Measurements from ENCODE around the gene MYL5.

- TF ChIP-seq POLR2A (IDR thresholded peaks at IDR 0.05), result no peak
- TF ChIP-seq, protein P1, sequence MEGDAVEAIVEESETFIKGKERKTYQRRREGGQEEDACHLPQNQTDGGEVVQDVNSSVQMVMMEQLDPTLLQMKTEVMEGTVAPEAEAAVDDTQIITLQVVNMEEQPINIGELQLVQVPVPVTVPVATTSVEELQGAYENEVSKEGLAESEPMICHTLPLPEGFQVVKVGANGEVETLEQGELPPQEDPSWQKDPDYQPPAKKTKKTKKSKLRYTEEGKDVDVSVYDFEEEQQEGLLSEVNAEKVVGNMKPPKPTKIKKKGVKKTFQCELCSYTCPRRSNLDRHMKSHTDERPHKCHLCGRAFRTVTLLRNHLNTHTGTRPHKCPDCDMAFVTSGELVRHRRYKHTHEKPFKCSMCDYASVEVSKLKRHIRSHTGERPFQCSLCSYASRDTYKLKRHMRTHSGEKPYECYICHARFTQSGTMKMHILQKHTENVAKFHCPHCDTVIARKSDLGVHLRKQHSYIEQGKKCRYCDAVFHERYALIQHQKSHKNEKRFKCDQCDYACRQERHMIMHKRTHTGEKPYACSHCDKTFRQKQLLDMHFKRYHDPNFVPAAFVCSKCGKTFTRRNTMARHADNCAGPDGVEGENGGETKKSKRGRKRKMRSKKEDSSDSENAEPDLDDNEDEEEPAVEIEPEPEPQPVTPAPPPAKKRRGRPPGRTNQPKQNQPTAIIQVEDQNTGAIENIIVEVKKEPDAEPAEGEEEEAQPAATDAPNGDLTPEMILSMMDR (IDR thresholded peaks at IDR 0.05), result no peak
These were observed 40.9 kb upstream of the MYL5 start for GRCh38 chr4:633406-633805.
